Measurements from ENCODE around the gene ANKMY2.

The ANKMY2 gene

DNA sequence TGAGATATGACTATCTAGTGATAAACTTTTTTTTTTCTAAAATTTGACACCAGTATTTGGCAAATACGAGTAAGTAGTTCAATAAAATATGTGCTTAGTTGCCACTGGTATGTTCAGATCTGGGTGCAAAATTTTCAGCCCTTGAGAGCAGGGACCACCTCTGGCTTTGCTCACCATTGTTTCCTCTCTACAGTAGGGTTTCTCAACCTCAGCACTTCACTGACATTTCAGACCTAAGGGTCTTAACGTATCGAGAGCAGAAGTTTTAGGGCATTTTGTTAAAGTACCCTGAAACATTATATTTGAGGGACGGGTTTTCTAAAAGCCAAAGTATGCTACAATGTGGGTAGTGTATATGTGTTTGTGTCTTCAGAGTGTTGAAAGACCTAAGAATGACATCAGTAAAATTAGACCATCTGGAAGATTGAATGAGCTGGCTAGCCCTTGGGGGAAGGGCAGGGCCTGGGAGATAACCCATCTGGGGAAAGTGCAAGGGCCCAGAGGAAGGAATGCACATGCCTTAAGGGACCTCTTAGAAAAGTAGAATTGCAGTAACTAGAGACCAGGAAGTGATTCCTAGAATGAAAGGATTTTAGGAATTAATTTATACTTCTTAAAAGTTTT, 12.2 kb upstream of the ANKMY2 start:
- Histone ChIP-seq H3K27ac (ENCODE audit: low read length) (no peak overlapping the region), H3K27me3 (ENCODE audit: control insufficient read depth in 1 of 2, insufficient read depth in 2 of 2, low read length in 2 of 2) (no peaks in the 10 kb centered on the region), H3K36me3 (ENCODE audit: control insufficient read depth in 2 of 2, insufficient read depth in 2 of 2, low read length in 2 of 2) (no peaks in the 10 kb centered on the region), H3K9me3 (ENCODE audit: control insufficient read depth in 2 of 2, low read length in 2 of 2) (no peaks in the 10 kb centered on the region), H3K4me1 (ENCODE audit: control insufficient read depth, insufficient read depth, low read length) (peaks cover 4% of the 10 kb centered on the region), H3K9ac (ENCODE audit: low read length in 2 of 2) (no peak overlapping the region), H3K4me3 (ENCODE audit: low read length in 2 of 2) (no peak overlapping the region)

- Histone ChIP-seq H3K27me3 (ENCODE audit: control insufficient read depth in 1 of 2, insufficient read depth in 2 of 2, low read length in 2 of 2) (no peaks in the 10 kb centered on the region), H3K9me3 (ENCODE audit: control insufficient read depth in 2 of 2, low read length in 2 of 2) (no peaks in the 10 kb centered on the region), H3K27ac (ENCODE audit: low read length) (no peak overlapping the region), H3K36me3 (ENCODE audit: control insufficient read depth in 2 of 2, insufficient read depth in 2 of 2, low read length in 2 of 2) (no peaks in the 10 kb centered on the region), H3K4me1 (ENCODE audit: control insufficient read depth, insufficient read depth, low read length) (peaks cover 3% of the 10 kb centered on the region), H3K4me3 (ENCODE audit: low read length in 2 of 2) (no peak overlapping the region), H3K9ac (ENCODE audit: low read length in 2 of 2) (no peak overlapping the region)
These were observed 10.6 kb upstream of the ANKMY2 start for GRCh38 chr7:16656141-16656540.

- H3K9me3 ChIP-seq (ENCODE audit: control insufficient read depth in 2 of 2, low read length in 2 of 2), result no peaks in the 10 kb centered on the region
- H3K27me3 ChIP-seq (ENCODE audit: control insufficient read depth in 1 of 2, insufficient read depth in 2 of 2, low read length in 2 of 2), result no peaks in the 10 kb centered on the region
- no peak overlapping the region for H3K9ac ChIP-seq (ENCODE audit: low read length in 2 of 2)
- no peak overlapping the region for H3K27ac ChIP-seq (ENCODE audit: low read length)
- no peak overlapping the region for H3K4me3 ChIP-seq (ENCODE audit: low read length in 2 of 2)
- H3K4me1 ChIP-seq (ENCODE audit: control insufficient read depth, insufficient read depth, low read length), result no peaks in the 10 kb centered on the region
- no peaks in the 10 kb centered on the region for H3K36me3 ChIP-seq (ENCODE audit: control insufficient read depth in 2 of 2, insufficient read depth in 2 of 2, low read length in 2 of 2)
These were observed 9.8 kb upstream of the ANKMY2 start for GRCh38 chr7:16655394-16655793.

DNA sequence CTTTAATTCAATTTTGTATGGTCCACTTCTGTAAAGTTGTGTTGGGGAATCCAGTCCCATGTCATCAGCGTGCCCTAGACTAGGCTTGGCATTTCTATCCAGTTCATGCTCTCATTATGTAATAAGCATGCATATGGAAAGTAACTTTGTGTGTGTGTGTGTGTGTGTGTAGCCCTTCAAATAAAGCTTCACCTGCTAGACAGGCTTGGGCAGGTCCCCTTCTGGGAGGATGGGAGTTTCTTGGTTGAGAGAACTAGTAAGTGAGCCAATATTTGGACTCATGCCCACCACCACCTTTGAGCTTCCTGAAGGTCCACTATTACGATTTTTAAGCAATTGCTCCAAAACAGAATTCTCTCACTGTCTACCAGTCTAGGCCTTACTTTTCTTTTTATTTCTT, 7.3 kb upstream of the ANKMY2 start:
- H3K9me3 ChIP-seq (ENCODE audit: control insufficient read depth in 2 of 2, low read length in 2 of 2), result no peaks in the 10 kb centered on the region
- H3K4me3 ChIP-seq (ENCODE audit: low read length in 2 of 2), result no peak overlapping the region
- H3K4me1 ChIP-seq (ENCODE audit: control insufficient read depth, insufficient read depth, low read length), result no peaks in the 10 kb centered on the region
- no peaks in the 10 kb centered on the region for H3K36me3 ChIP-seq (ENCODE audit: control insufficient read depth in 2 of 2, insufficient read depth in 2 of 2, low read length in 2 of 2)
- H3K9ac ChIP-seq (ENCODE audit: low read length in 2 of 2), result no peak overlapping the region
- H3K27me3 ChIP-seq (ENCODE audit: control insufficient read depth in 1 of 2, insufficient read depth in 2 of 2, low read length in 2 of 2), result no peaks in the 10 kb centered on the region
- H3K27ac ChIP-seq (ENCODE audit: low read length), result no peak overlapping the region

GRCh38 chr7:16652240-16652583, 6.7 kb upstream of the ANKMY2 start:
- Histone ChIP-seq H3K9me3 (ENCODE audit: control insufficient read depth in 2 of 2, low read length in 2 of 2) (no peaks in the 10 kb centered on the region), H3K36me3 (ENCODE audit: control insufficient read depth in 2 of 2, insufficient read depth in 2 of 2, low read length in 2 of 2) (no peaks in the 10 kb centered on the region), H3K4me1 (ENCODE audit: control insufficient read depth, insufficient read depth, low read length) (no peaks in the 10 kb centered on the region), H3K9ac (ENCODE audit: low read length in 2 of 2) (no peak overlapping the region), H3K27me3 (ENCODE audit: control insufficient read depth in 1 of 2, insufficient read depth in 2 of 2, low read length in 2 of 2) (no peaks in the 10 kb centered on the region), H3K4me3 (ENCODE audit: low read length in 2 of 2) (no peak overlapping the region), H3K27ac (ENCODE audit: low read length) (no peak overlapping the region)

DNA sequence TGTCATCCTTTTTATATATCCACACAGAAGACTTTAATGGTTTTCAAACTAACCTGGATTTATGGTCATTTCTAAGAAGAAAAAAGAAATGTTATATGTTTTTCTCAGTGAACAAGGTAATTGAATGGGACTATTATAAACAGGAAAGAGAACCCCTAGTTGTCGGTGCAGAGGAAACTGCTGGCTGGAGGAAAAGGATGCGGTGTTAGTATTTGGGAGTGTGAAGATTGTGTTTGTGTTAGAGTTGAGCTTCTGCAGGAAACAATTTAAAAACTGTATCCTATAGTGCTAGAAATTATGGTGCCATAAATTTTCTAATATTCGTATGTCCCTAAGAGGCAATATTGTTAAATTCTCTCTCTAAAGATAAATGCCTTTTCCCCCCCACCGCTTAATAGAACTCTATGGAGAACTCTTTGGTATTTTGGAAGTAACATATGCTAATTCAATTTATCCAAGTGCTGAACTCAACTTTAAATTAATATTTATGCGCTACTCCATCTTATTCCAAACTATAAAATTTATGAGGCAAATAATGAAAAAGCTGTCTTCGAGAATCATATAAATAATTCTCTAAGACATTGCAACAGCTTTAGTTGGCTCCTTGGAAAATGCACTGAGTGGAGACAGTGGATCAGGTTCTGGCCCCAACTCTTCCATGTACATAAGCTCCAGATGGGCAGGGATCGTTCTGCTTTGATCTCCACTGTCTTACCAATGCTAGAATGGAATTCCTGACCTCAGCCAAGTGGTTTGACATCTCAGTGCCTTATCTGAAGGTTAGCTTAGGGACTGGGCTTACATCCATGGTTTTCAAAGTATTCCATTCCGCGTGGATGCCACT, 6.1 kb upstream of the ANKMY2 start:
- H3K4me3 ChIP-seq (ENCODE audit: low read length in 2 of 2), result no peak overlapping the region
- H3K9me3 ChIP-seq (ENCODE audit: control insufficient read depth in 2 of 2, low read length in 2 of 2), result no peaks in the 10 kb centered on the region
- H3K36me3 ChIP-seq (ENCODE audit: control insufficient read depth in 2 of 2, insufficient read depth in 2 of 2, low read length in 2 of 2), result no peaks in the 10 kb centered on the region
- no peak overlapping the region for H3K27ac ChIP-seq (ENCODE audit: low read length)
- no peaks in the 10 kb centered on the region for H3K4me1 ChIP-seq (ENCODE audit: control insufficient read depth, insufficient read depth, low read length)
- H3K9ac ChIP-seq (ENCODE audit: low read length in 2 of 2), result no peak overlapping the region
- no peaks in the 10 kb centered on the region for H3K27me3 ChIP-seq (ENCODE audit: control insufficient read depth in 1 of 2, insufficient read depth in 2 of 2, low read length in 2 of 2)

GRCh38 chr7:16650266-16650665, 4.7 kb upstream of the ANKMY2 start:
- no peaks in the 10 kb centered on the region for H3K9me3 ChIP-seq (ENCODE audit: control insufficient read depth in 2 of 2, low read length in 2 of 2)
- H3K4me1 ChIP-seq (ENCODE audit: control insufficient read depth, insufficient read depth, low read length), result no peaks in the 10 kb centered on the region
- H3K9ac ChIP-seq (ENCODE audit: low read length in 2 of 2), result no peak overlapping the region
- no peak overlapping the region for H3K27ac ChIP-seq (ENCODE audit: low read length)
- H3K36me3 ChIP-seq (ENCODE audit: control insufficient read depth in 2 of 2, insufficient read depth in 2 of 2, low read length in 2 of 2), result no peaks in the 10 kb centered on the region
- no peaks in the 10 kb centered on the region for H3K27me3 ChIP-seq (ENCODE audit: control insufficient read depth in 1 of 2, insufficient read depth in 2 of 2, low read length in 2 of 2)
- no peak overlapping the region for H3K4me3 ChIP-seq (ENCODE audit: low read length in 2 of 2)

DNA sequence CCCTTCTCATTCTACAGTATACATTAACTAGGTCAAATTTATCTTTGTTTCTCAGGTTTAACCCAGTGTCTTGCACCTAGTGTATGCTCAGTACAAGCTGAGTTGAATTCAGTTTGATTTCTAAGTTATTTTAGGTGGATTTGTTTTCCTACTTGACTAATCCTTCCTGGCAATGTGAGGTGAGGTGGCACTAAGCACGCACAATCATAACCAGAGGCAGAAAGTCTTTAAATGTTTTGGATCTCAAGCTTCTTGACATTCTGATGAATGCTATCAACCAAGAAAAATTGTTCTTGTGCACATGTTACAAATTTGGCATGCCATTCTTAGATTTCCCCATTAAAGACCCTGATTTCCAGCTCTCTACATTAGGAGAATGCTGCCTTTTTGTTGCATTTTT, 3.6 kb upstream of the ANKMY2 start:
- Histone ChIP-seq H3K9me3 (ENCODE audit: control insufficient read depth in 2 of 2, low read length in 2 of 2) (no peaks in the 10 kb centered on the region), H3K9ac (ENCODE audit: low read length in 2 of 2) (no peak overlapping the region), H3K36me3 (ENCODE audit: control insufficient read depth in 2 of 2, insufficient read depth in 2 of 2, low read length in 2 of 2) (no peaks in the 10 kb centered on the region), H3K27me3 (ENCODE audit: control insufficient read depth in 1 of 2, insufficient read depth in 2 of 2, low read length in 2 of 2) (no peaks in the 10 kb centered on the region), H3K4me3 (ENCODE audit: low read length in 2 of 2) (no peak overlapping the region), H3K27ac (ENCODE audit: low read length) (no peak overlapping the region), H3K4me1 (ENCODE audit: control insufficient read depth, insufficient read depth, low read length) (no peaks in the 10 kb centered on the region)

DNA sequence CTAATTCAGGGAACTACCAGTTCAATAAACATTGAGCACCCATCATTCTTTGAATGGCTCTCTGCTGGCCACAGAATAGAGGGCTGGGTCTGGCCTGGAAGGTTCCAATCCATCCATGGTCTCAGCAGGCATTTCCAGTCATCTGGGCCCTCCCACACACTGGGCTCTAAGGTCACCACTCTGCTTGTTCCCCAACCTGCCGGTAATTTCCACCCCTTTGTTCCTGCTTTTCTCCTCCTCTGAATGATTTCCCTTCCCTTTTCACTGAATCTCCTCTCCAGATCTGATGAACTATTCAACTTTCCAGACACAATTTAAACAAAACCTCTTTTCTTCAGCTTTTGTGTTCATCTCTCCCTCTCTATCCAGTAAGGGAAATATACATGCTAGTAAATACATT, 3.0 kb upstream of the ANKMY2 start:
- Histone ChIP-seq H3K27me3 (ENCODE audit: control insufficient read depth in 1 of 2, insufficient read depth in 2 of 2, low read length in 2 of 2) (no peaks in the 10 kb centered on the region), H3K9ac (ENCODE audit: low read length in 2 of 2) (no peak overlapping the region), H3K4me3 (ENCODE audit: low read length in 2 of 2) (no peak overlapping the region), H3K27ac (ENCODE audit: low read length) (no peak overlapping the region), H3K4me1 (ENCODE audit: control insufficient read depth, insufficient read depth, low read length) (peaks cover 5% of the 10 kb centered on the region), H3K9me3 (ENCODE audit: control insufficient read depth in 2 of 2, low read length in 2 of 2) (no peaks in the 10 kb centered on the region), H3K36me3 (ENCODE audit: control insufficient read depth in 2 of 2, insufficient read depth in 2 of 2, low read length in 2 of 2) (no peaks in the 10 kb centered on the region)

DNA sequence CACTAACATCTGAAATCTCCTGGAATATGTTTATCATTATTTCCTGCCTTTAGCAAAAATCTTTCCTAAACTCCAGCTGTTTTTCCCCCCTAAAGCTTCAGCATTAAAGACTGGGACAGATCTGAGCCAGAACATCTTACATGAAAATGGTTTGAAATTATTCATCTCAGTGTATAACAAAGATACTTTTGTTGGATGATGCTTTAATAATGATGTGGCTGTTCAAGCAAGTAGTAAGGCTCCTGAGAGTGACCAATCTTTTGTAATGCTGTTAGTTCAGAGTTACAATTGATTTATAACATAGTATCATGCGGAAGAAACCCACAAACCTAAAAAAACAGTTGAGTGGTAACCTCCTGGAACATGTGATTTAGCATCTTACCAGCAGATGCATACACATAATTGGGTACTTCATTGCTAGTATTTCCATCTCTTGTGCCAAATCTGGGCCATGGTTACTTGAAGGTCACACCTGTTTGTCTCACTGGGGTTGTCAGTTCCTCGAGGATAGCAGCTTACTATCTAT, 1.9 kb upstream of the ANKMY2 start:
- Histone ChIP-seq H3K27me3 (ENCODE audit: control insufficient read depth in 1 of 2, insufficient read depth in 2 of 2, low read length in 2 of 2) (no peaks in the 10 kb centered on the region), H3K36me3 (ENCODE audit: control insufficient read depth in 2 of 2, insufficient read depth in 2 of 2, low read length in 2 of 2) (no peaks in the 10 kb centered on the region), H3K9me3 (ENCODE audit: control insufficient read depth in 2 of 2, low read length in 2 of 2) (no peaks in the 10 kb centered on the region), H3K9ac (ENCODE audit: low read length in 2 of 2) (peak overlapping the region in 1 of 2 donors; percentile 79), H3K4me1 (ENCODE audit: control insufficient read depth, insufficient read depth, low read length) (peaks cover 5% of the 10 kb centered on the region), H3K4me3 (ENCODE audit: low read length in 2 of 2) (peak overlapping the region; percentile 89 to 95), H3K27ac (ENCODE audit: low read length) (no peak overlapping the region)

- Histone ChIP-seq H3K9ac (ENCODE audit: low read length in 2 of 2) (peak overlapping the region; percentile 60 to 79), H3K4me3 (ENCODE audit: low read length in 2 of 2) (peak overlapping the region; percentile 89 to 95), H3K36me3 (ENCODE audit: control insufficient read depth in 2 of 2, insufficient read depth in 2 of 2, low read length in 2 of 2) (no peaks in the 10 kb centered on the region), H3K4me1 (ENCODE audit: control insufficient read depth, insufficient read depth, low read length) (peaks cover 5% of the 10 kb centered on the region), H3K9me3 (ENCODE audit: control insufficient read depth in 2 of 2, low read length in 2 of 2) (no peaks in the 10 kb centered on the region), H3K27me3 (ENCODE audit: control insufficient read depth in 1 of 2, insufficient read depth in 2 of 2, low read length in 2 of 2) (no peaks in the 10 kb centered on the region), H3K27ac (ENCODE audit: low read length) (peak overlapping the region; percentile 31)
These were observed 1.0 kb upstream of the ANKMY2 start for GRCh38 chr7:16646472-16647072.

All from stomach smooth muscle (tissue), 2 donors.